Measurements from ENCODE around the gene CCDC13. TPM values are rescaled to one million over a fixed set of nuclear protein-coding genes. Genes with fewer than 3 reads are reported as not detected.

Gene CCDC13
- polyA plus RNA-seq, 2 of the 4 experiments (the other 2 are of a cell fraction), result 0.41 to 0.47 TPM

GRCh38 chr3:42795621-42796181 lies 22.6 kb upstream of the CCDC13 start:
- no peak overlapping the region for H3K4me3 ChIP-seq
- H3K4me2 ChIP-seq, result no peak overlapping the region
- no peak for FAIRE-seq
- TF ChIP-seq NPAS2 (CRISPR knock-in tag; IDR thresholded peaks at IDR 0.05; ENCODE audit: borderline replicate concordance) (no peak), PBX3 (IDR thresholded peaks at IDR 0.05) (no peak), E2F6 (IDR thresholded peaks at IDR 0.05; ENCODE audit: borderline replicate concordance, low read depth) (no peak), ELK1 (IDR thresholded peaks at IDR 0.05; ENCODE audit: low read depth, low read length) (no peak), HOXB13 (CRISPR knock-in tag; IDR thresholded peaks at IDR 0.05; ENCODE audit: low read depth) (no peak), FOXS1 (CRISPR knock-in tag; IDR thresholded peaks at IDR 0.05) (no peak), NFE2L2 (conservative IDR thresholded peaks at IDR 0.05; ENCODE audit: low read length) (no peak), HOXB5 (CRISPR knock-in tag; IDR thresholded peaks at IDR 0.05) (no peak), RCOR1 (IDR thresholded peaks at IDR 0.05; ENCODE audit: low read depth, low read length) (no peak), RARB (CRISPR knock-in tag; IDR thresholded peaks at IDR 0.05) (no peak), FOSB (CRISPR knock-in tag; IDR thresholded peaks at IDR 0.05) (no peak), HDAC2 (IDR thresholded peaks at IDR 0.05) (no peak), CHD4 (IDR thresholded peaks at IDR 0.05; ENCODE audit: borderline replicate concordance) (no peak), ESRRA (IDR thresholded peaks at IDR 0.05; ENCODE audit: borderline replicate concordance, low read length) (no peak)
- WGBS (ENCODE audit: missing lambda C conversion rate), result 93% methylated on average over 2 of the region's 2 CpGs
- no peaks in the 10 kb centered on the region for H3K9me3 ChIP-seq
- no peak for ATAC-seq
- no peak for DNase-seq (ENCODE audit: low read depth in 1 of 2, low spot score in 1 of 2)
- ChIA-PET POLR2A (no interaction called here), CTCF (interaction anchor here (0.8 to 1.9 kb wide), 4 partner anchors 14 to 44 kb away, joined by 3 to 5 read pairs (median 4); no protein-coding TSS in a partner anchor)
- no peak overlapping the region for H3K27ac ChIP-seq
- H3K4me1 ChIP-seq, result no peaks in the 10 kb centered on the region

GRCh38 chr3:42790714-42791229 lies 17.7 kb upstream of the CCDC13 start:
- 65% methylated on average over 6 of the region's 6 CpGs for WGBS (ENCODE audit: missing lambda C conversion rate)
- no peaks in the 10 kb centered on the region for H3K4me1 ChIP-seq
- ChIA-PET CTCF (interaction anchor here (0.6 to 1.5 kb wide), 2 partner anchors 11 to 40 kb away, joined by 3 to 4 read pairs; no protein-coding TSS in a partner anchor), POLR2A (no interaction called here)
- ATAC-seq (no peak), FAIRE-seq (no peak), DNase-seq (ENCODE audit: low read depth in 1 of 2, low spot score in 1 of 2) (no peak)
- H3K4me2 ChIP-seq, result no peak overlapping the region
- TF ChIP-seq MAFK (IDR thresholded peaks at IDR 0.05; ENCODE audit: partially characterized antibody) (no peak), HMGXB4 (CRISPR knock-in tag; IDR thresholded peaks at IDR 0.05; ENCODE audit: borderline replicate concordance) (no peak), TFCP2L1 (CRISPR knock-in tag; IDR thresholded peaks at IDR 0.05) (no peak), NR3C1 (IDR thresholded peaks at IDR 0.05) (no peak), SMC3 (IDR thresholded peaks at IDR 0.05) (no peak), ELK1 (IDR thresholded peaks at IDR 0.05; ENCODE audit: low read depth, low read length) (no peak), ZFP36 (IDR thresholded peaks at IDR 0.05; ENCODE audit: borderline replicate concordance, partially characterized antibody) (no peak), PBX3 (IDR thresholded peaks at IDR 0.05) (no peak), POLR2AphosphoS2 (conservative IDR thresholded peaks at IDR 0.05; ENCODE audit: low read length) (no peak), KDM1A (IDR thresholded peaks at IDR 0.05; ENCODE audit: low read depth) (no peak)
- H3K9me3 ChIP-seq, result no peaks in the 10 kb centered on the region
- no peak overlapping the region for H3K4me3 ChIP-seq
- no peak overlapping the region for H3K27ac ChIP-seq

All from A549 (cell line).